Germinal center (tissue), 1 donor: ENCODE results near the gene CHD8.
"Not testable (repeated sequence)": the region's sequence is repeated elsewhere in the genome, so short reads cannot be mapped to it uniquely, and the experiment has no call there.

ENCODE experiments used
- DNase-seq: peaks from one replicate; pipeline ENCODE4 v3.0.0; 2012; ENCODE audit warnings: mixed read lengths, low spot score

The CHD8 gene, protein sequence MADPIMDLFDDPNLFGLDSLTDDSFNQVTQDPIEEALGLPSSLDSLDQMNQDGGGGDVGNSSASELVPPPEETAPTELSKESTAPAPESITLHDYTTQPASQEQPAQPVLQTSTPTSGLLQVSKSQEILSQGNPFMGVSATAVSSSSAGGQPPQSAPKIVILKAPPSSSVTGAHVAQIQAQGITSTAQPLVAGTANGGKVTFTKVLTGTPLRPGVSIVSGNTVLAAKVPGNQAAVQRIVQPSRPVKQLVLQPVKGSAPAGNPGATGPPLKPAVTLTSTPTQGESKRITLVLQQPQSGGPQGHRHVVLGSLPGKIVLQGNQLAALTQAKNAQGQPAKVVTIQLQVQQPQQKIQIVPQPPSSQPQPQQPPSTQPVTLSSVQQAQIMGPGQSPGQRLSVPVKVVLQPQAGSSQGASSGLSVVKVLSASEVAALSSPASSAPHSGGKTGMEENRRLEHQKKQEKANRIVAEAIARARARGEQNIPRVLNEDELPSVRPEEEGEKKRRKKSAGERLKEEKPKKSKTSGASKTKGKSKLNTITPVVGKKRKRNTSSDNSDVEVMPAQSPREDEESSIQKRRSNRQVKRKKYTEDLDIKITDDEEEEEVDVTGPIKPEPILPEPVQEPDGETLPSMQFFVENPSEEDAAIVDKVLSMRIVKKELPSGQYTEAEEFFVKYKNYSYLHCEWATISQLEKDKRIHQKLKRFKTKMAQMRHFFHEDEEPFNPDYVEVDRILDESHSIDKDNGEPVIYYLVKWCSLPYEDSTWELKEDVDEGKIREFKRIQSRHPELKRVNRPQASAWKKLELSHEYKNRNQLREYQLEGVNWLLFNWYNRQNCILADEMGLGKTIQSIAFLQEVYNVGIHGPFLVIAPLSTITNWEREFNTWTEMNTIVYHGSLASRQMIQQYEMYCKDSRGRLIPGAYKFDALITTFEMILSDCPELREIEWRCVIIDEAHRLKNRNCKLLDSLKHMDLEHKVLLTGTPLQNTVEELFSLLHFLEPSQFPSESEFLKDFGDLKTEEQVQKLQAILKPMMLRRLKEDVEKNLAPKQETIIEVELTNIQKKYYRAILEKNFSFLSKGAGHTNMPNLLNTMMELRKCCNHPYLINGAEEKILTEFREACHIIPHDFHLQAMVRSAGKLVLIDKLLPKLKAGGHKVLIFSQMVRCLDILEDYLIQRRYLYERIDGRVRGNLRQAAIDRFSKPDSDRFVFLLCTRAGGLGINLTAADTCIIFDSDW (N-terminal part only)

GRCh38 chr14:21455912-21456667 is at the start of gene CHD8:
CHD8 (minus strand) TSS chr14:21456123; CDS start chr14:21431643, 24,480 bp downstream.
- peak; percentile 99 for DNase-seq

- DNase-seq, result no peak
These were observed 49.2 kb upstream of the CHD8 start for GRCh38 chr14:21505012-21505553.

- no peak for DNase-seq
These were observed 47.5 kb upstream of the CHD8 start for GRCh38 chr14:21503376-21503775.

DNA sequence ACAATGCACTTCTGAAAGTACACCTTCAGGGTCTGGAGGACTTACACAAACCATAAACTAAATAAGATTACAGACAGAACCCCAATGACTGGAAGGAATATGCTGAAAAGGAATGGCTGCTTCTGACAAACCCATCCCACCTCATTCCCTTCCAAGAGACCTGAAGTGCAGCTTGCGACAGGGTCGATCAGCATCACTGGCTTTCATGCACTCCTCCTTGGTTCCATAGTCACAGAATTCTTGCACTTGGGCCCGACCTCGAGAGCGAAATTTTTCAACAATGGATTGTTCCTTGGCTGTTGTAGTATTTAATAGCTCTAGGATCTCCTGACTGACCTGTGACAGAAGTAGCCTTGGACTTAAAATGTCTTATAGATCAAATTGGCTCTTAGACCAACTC is 45.6 kb upstream of the CHD8 start:
- no peak for DNase-seq

DNA sequence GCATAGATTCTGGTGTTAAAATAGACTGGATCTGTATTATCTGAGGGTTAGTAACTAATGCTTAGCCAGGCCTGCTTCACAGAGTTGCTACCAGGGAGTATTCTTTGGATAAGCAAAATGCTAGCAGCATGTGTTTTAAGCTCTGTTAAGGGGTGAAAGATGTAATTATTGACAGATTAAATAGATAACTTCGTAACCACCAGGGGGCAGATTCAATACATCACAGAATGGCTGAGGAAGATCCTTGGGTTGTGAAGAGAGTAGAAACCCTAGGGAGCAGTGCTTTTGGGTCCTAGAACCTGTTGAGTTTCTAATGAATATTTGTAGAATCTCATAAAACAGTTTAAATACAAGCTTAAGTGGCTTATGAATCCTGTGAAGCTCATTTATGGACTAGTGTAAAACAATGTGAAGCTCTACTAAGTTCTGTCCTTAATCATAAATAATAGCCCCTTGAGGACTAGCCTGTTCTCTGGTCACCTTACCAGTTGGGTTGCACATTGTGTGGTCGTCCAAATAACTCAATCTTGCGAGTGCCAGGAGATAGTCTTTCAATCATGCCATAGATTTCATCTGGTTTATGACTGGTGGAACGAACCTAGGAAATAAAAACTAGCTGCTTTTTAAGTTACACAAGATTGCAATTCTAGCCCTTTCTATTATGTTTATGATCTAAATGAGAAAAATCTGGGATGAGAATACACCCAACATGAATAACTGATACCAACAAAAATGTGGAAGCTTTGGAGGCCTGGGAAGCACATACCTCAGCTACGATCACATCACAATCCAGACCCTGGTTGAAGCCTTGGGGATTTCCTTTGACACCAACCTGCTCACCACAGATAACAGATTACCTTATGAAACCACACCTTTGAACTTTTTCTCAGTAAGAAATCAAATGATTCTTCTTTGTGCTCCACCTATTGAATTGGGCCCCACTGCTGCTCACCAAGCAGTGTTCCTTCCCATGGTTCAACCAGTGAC is 42.9 kb upstream of the CHD8 start:
- DNase-seq, result peak; percentile 44

GRCh38 chr14:21496453-21496852 is 40.5 kb upstream of the CHD8 start:
- no peak for DNase-seq

- no peak for DNase-seq
These were observed 39.2 kb upstream of the CHD8 start for GRCh38 chr14:21494902-21495762.

DNA sequence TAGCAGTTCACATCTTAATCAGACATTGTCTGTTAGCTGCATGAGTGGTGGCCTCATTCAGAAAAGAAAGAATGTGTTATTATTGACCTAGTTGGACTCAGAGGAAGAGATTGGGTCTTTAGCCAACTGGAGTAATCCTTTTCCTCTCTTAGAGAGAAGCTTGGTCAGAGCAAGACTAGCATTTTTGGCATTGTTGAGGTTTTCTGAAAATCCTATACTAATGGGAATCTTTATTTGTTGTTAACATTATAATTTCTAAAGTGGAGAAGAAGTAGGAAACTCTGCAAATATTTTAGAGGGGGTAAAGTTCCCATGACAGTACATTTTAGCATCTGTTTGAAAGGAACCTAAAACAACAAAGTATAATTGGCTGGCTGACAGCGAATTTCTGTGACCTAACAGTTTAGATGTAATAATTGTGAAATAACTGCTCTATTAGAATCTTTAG is 30.7 kb upstream of the CHD8 start:
- no peak for DNase-seq

GRCh38 chr14:21476925-21477681 is 21.2 kb upstream of the CHD8 start, which contains the start of the genes RAB2B and TOX4:
RAB2B (minus strand) TSS chr14:21476959; CDS start chr14:21476872, 87 bp downstream.
TOX4 (plus strand) TSS chr14:21477195; CDS start chr14:21477279, 84 bp downstream.
- DNase-seq, result peak; percentile 94

GRCh38 chr14:21476523-21476924 is 20.6 kb upstream of the CHD8 start:
- peak; percentile 80 for DNase-seq

DNA sequence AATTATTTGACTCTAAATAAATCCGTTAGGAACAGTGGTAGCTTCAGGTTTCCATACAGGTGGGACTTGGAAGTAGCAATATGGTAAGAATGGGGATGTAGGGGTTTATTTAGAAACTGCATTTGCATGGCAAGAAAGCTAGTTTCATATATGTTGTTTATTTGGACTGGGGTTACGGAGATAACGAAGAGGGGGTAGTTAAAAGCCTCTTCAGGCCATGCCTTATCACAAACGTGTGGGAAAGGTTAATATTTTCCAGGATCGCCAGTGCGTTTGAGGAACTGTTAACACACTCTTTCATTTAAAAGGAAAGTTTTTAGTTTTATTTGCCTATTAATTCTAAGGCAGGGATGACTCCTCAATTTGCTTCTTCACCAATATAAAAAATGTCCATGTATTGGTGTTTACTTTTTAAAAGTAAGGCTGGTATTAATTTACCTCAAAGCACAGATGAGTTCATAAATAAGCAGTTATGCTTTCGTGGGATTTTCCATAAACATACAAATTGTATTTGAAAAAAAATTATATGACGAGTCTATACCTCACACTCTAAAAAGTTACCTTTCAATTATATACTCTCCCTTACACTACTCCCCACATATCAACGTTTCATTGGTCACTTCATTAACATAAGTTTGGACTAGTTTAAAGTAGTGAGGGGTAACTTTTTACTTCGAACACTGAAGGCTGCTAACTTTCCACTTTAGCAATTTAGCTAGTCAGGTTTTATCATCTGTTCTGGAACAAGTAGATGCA is 20.0 kb upstream of the CHD8 start:
- no peak for DNase-seq

- no peak for DNase-seq
These were observed 11.7 kb upstream of the CHD8 start for GRCh38 chr14:21467616-21468015.

- DNase-seq, result no peak
These were observed 371 bp downstream of the CHD8 start for GRCh38 chr14:21455592-21455911.

- no peak for DNase-seq
These were observed 929 bp downstream of the CHD8 start for GRCh38 chr14:21454843-21455544.

DNA sequence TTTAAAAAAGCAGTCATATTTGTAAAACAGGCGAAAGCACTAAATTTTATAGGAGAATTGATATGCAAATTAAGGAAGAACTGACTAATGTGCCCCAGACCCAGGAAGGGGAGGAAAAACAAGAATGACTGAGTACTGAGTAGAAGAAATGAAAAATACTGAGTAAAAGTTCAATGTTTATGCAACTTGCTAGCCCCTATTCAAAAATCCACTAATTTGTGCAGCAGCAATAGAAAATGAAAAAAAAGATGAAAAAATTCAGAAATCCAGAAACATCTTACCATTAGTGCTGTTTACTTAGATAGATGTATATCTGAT is 6.1 kb downstream of the CHD8 start:
- no peak for DNase-seq

- not testable (repeated sequence) for DNase-seq
These were observed 13.3 kb downstream of the CHD8 start for GRCh38 chr14:21442657-21443056.

GRCh38 chr14:21440859-21441258 is 15.1 kb downstream of the CHD8 start:
- DNase-seq, result no peak
